Nephron progenitor cell (in vitro differentiated cells): ENCODE results near the gene PLA2G4B.
A peak's percentile ranks its signal among the peaks of the same experiment; 100 is the strongest.

ENCODE experiments used
- DNase-seq: peaks from one replicate; pipeline ENCODE4 v3.0.0; 2021
- H3K27ac Mint-ChIP-seq: 2 replicates; pipeline ENCODE4 v1.8.0; 2021; ENCODE audit warnings: mild to moderate bottlenecking, moderate library complexity, mixed read lengths
- H3K27me3 Mint-ChIP-seq: 2 replicates; pipeline ENCODE4 v1.8.0; 2021; ENCODE audit warnings: mild to moderate bottlenecking, low read depth, mixed read lengths; ENCODE audit not compliant: poor library complexity
- H3K36me3 Mint-ChIP-seq: 2 replicates; pipeline ENCODE4 v1.8.0; 2021; ENCODE audit warnings: low read depth, mixed read lengths
- H3K4me1 Mint-ChIP-seq: 2 replicates; pipeline ENCODE4 v1.8.0; 2021; ENCODE audit warnings: mixed read lengths
- H3K4me3 Mint-ChIP-seq: 2 replicates; pipeline ENCODE4 v1.8.0; 2021; ENCODE audit warnings: mild to moderate bottlenecking, moderate library complexity, mixed read lengths
- H3K9me3 Mint-ChIP-seq: 2 replicates; pipeline ENCODE4 v1.8.0; 2021; ENCODE audit warnings: mild to moderate bottlenecking, moderate library complexity, mixed read lengths
- CTCF ChIP-seq: fragments of 200-600 bp; sonication (generic); IDR thresholded peaks from 2 replicates; pipeline ENCODE4 v1.5.0; 2021; ENCODE audit warnings: antibody characterized with exemption

Gene PLA2G4B

GRCh38 chr15:41853831-41854230 lies 15.2 kb downstream of the PLA2G4B start:
- Mint-ChIP-seq H3K27me3 (peaks cover 4% of the 10 kb centered on the region), H3K4me1 (peaks cover 54% of the 10 kb centered on the region), H3K4me3 (no peak overlapping the region), H3K9me3 (no peaks in the 10 kb centered on the region), H3K36me3 (no peaks in the 10 kb centered on the region), H3K27ac (no peak overlapping the region)
- no peak for DNase-seq
- TF ChIP-seq CTCF: no peak

DNA sequence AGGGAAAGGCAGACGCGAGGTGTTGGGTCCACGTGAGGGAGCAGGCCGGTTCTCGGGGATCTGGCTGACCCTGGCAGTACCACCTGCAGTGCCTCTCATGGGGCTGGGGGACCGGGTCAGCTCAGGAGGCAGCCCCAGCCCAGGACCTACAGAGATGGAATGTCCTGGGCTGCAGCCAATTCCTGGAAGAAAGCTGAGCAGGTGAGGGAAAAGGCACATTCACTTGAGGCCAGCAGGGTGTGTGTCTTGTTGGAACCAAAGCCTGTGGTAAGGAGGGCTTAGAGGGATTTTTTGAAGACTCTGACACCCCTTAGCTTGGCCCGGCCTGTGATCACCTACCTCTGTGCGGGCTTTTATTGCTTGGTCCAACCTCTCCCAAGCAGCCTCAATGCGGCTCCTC lies 15.8 kb downstream of the PLA2G4B start:
- Mint-ChIP-seq H3K27me3 (peaks cover 4% of the 10 kb centered on the region), H3K9me3 (no peaks in the 10 kb centered on the region), H3K4me1 (peaks cover 61% of the 10 kb centered on the region), H3K4me3 (peak overlapping the region; percentile 77), H3K36me3 (no peaks in the 10 kb centered on the region), H3K27ac (no peak overlapping the region)
- DNase-seq: no peak
- TF ChIP-seq CTCF: no peak

DNA sequence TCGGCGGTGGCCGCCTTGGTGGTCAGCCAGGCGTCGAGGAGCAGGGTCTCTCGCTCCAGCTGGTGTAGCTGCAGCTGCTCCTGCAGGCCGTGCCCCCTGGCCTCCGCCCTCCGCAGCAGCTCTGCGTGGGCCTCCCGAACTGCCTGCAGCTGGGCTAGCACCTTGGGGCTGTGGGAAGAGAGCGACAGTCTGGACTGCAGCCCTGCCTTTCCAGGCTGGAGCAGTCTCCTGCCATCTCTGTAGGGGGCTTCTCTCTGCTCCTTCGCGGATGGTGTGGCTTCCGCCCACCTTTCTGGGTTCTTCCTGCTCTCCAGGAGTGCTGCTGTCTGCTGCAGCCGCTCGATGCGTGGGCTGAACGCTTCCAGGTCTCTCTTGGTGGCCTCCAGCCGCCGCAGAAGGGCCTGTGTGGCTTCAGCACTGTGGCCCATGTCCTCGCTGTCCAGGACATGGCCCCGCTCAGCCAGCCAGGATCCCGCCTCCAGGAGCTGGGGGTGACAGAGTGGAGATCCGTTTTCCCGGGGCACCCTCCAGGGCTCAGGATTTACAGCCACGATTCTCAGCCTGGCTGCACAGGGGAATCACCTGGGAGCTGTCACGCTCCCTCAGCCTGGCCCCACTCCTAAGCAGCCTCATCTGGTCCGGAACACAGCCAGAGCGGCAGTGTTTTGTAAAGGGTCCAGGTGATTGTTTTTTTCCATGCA lies 16.8 kb downstream of the PLA2G4B start:
- Mint-ChIP-seq H3K27me3 (peaks cover 4% of the 10 kb centered on the region), H3K4me1 (peaks cover 69% of the 10 kb centered on the region), H3K36me3 (no peaks in the 10 kb centered on the region), H3K4me3 (peak overlapping the region; percentile 77), H3K27ac (peak overlapping the region; percentile 89), H3K9me3 (no peaks in the 10 kb centered on the region)
- no peak for TF ChIP-seq CTCF
- DNase-seq: peak; percentile 61

DNA sequence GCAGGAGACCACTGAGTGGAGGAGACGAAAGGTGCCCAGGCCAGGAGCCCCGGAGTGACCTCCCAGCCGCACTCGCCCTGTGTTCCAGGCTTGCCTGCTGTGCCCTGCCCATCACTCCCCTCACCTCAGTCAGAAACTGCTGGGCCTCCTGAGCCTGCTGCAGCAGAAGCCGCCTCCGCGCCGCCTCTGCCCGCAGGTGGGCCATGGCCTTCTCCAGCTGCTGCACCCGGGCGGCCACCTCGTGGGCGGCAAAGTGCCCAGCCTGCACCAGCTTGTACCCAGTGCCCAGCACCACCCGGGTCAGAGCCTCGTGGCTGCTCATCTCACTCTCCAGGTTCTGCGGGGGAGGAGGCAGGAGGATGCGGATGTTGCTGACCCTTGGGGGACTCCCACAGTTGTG lies 17.6 kb downstream of the PLA2G4B start:
- no peak overlapping the region for H3K4me3 Mint-ChIP-seq
- H3K9me3 Mint-ChIP-seq: no peaks in the 10 kb centered on the region
- no peak for DNase-seq
- TF ChIP-seq CTCF: no peak
- H3K27ac Mint-ChIP-seq: no peak overlapping the region
- peaks cover 71% of the 10 kb centered on the region for H3K4me1 Mint-ChIP-seq
- no peaks in the 10 kb centered on the region for H3K36me3 Mint-ChIP-seq
- H3K27me3 Mint-ChIP-seq: peaks cover 4% of the 10 kb centered on the region

DNA sequence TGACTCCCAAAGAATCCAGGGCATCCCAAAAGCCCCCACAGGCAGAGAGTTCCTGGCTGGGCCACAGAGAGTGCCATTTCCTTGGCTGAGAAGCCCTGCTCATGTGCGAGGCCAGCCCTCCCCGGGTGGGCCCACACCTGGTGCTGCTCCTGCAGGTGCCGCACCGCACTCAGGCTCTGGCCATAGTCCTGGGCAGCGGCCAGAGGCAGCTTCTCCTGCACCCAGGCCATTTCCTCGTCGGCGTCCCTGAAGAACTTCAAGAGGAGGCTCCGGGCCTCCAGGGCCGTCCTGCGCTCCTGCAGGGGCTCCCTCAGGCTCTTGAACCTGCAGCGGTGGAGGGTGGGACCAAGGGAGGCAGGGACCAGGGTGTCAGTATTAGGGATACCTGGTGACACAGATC lies 18.1 kb downstream of the PLA2G4B start:
- TF ChIP-seq CTCF: no peak
- H3K4me3 Mint-ChIP-seq: no peak overlapping the region
- H3K36me3 Mint-ChIP-seq: no peaks in the 10 kb centered on the region
- no peaks in the 10 kb centered on the region for H3K9me3 Mint-ChIP-seq
- H3K4me1 Mint-ChIP-seq: peaks cover 74% of the 10 kb centered on the region
- no peak overlapping the region for H3K27ac Mint-ChIP-seq
- DNase-seq: no peak
- peaks cover 4% of the 10 kb centered on the region for H3K27me3 Mint-ChIP-seq

DNA sequence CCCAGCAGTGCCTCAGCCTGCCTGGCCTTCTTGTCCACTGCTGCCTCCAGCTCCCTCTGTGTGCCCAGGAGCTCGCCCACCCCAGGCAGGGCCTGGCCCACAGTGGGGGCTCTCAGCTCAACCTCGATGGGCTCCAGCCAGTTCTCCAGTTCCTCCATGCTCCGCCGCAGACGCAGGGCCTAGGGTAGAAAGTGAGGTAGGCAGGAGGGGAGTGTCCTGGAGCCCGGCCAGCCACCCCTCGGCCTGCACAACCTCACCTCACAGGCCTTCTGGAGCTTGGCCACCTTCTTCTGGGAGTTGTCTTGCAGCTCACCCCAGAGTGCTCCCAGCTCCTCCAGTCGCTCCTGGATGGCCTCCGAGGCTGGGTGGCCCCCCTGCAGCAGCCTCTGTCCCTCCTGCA lies 18.7 kb downstream of the PLA2G4B start:
- H3K36me3 Mint-ChIP-seq: no peaks in the 10 kb centered on the region
- H3K4me3 Mint-ChIP-seq: no peak overlapping the region
- no peak overlapping the region for H3K27ac Mint-ChIP-seq
- peaks cover 79% of the 10 kb centered on the region for H3K4me1 Mint-ChIP-seq
- no peak for DNase-seq
- peaks cover 4% of the 10 kb centered on the region for H3K27me3 Mint-ChIP-seq
- TF ChIP-seq CTCF: no peak
- no peaks in the 10 kb centered on the region for H3K9me3 Mint-ChIP-seq
